ENCODE data around the gene EPB41L1.

DNA sequence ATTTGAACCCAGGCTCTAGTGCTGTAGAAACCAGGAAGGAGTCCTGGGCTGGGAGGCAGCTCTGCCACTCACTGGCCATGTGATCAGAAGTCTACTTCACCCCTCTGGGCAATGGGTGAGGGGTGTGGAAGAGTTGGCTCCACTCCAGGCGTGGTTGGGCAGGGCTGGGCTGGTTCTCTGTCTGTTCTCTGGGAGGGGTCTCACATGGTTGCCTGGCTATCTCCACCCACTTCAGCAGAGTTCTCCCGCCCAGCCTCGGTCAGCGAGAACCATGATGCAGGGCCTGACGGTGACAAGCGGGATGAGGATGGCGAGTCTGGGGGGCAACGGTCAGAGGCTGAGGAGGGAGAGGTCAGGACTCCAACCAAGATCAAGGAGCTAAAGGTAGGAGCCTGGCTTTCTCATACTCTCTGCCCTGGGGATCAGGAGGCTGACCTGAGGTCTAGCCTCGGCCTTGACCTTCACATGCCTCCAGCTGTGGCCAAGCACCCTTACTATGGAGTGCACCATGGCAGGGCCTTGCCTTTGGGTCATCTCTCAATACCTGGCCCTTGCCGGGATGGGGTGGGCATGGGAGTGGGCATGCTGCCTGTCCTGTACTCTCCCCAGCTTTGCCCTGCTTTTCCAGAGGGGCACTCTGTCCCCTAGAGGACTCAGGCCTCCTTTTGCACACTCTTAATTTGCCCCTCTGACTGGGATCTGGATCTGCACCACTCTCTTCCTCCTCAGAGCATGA, 39.6 kb downstream of the EPB41L1 start:
- TF ChIP-seq EZH2 (IDR thresholded peaks at IDR 0.05; ENCODE audit: insufficient read depth, poor library complexity, severe bottlenecking) (no peak), EZH2phosphoT487 (IDR thresholded peaks at IDR 0.05; ENCODE audit: insufficient read depth, low read depth) (no peak)
